Body of pancreas (tissue), 4 donors: Measurements from ENCODE around the gene PIK3R5. TPM values are rescaled to one million over a fixed set of nuclear protein-coding genes. Genes with fewer than 3 reads are reported as not detected.
A peak's percentile ranks its signal among the peaks of the same experiment; 100 is the strongest.

Experiments
- ATAC-seq: fragments of 150-250 bp; one replicate; pipeline ENCODE4 v1.9.1; 2016
- DNase-seq, 4 donors: peaks; one replicate each; pipeline ENCODE4 v3.0.0-alpha.2; 2019
- H3K27ac ChIP-seq, 4 donors: fragments of 200-600 bp; sonication (generic); 1 replicate in 3 of 4; 2 replicates in 1 of 4; pipeline versions ENCODE4 v1.5.1 to v1.6.1; 2016 to 2019; ENCODE audit warnings: mild to moderate bottlenecking in 1 of 4, mixed read lengths in 1 of 4, moderate library complexity in 1 of 4
- H3K27me3 ChIP-seq, 2 donors: fragments of 200-600 bp; sonication (generic); one replicate each; pipeline ENCODE4 v1.6.0; 2016; ENCODE audit warnings: mild to moderate bottlenecking in 1 of 2
- H3K36me3 ChIP-seq, 2 donors: fragments of 200-600 bp; sonication (generic); replicated peaks in 1 of 2; 2 replicates each; pipeline ENCODE4 v1.5.1; 2016; ENCODE audit warnings: low read depth in 2 of 2; ENCODE audit not compliant: insufficient read depth in 1 of 2
- H3K4me1 ChIP-seq: fragments of 200-600 bp; sonication (generic); one replicate; pipeline ENCODE4 v1.6.0; 2016
- H3K4me3 ChIP-seq, 2 donors: fragments of 200-600 bp; sonication (generic); 1 replicate in 1 of 2; 2 replicates in 1 of 2; pipeline ENCODE4 v1.5.1; 2016 to 2019
- H3K9me3 ChIP-seq, 3 donors: fragments of 200-600 bp; sonication (generic); 1 replicate in 2 of 3; 2 replicates in 1 of 3; pipeline ENCODE4 v1.5.1; 2016
- CTCF ChIP-seq, 7 experiments: fragments of 450-650 bp in 4 of 7; fragments of 200-600 bp in 3 of 7; sonication (generic) in 3 of 7; IDR thresholded peaks; one replicate each; pipeline ENCODE4 v1.5.1; 2016 to 2019; ENCODE audit warnings: antibody characterized with exemption in 7 of 7
- POLR2A ChIP-seq, 3 donors: fragments of 450-650 bp; IDR thresholded peaks; one replicate each; pipeline ENCODE4 v1.6.1; 2016; ENCODE audit warnings: antibody characterized with exemption in 3 of 3, mild to moderate bottlenecking in 2 of 3
- WGBS, 2 donors: methylation state at CpG; one replicate each; pipeline ENCODE4 v1.1.5; 2017; 5-methylcytosine and 5-hydroxymethylcytosine counted together
- intact Hi-C: fragments of 100-400 bp; cut with DNase I; formaldehyde crosslinking; loops from one replicate; pipeline ENCODE4 v1.15.1; 2023
- total RNA-seq, 2 donors: library from RNA; depleted of rRNA; stranded (reverse); fragments of >200 nt; gene quantifications; one replicate each; pipeline ENCODE4 v1.1.0, GENCODE V29; 2016

The PIK3R5 gene
- total RNA-seq, 2 donors from 2014 or later = 4.6 to 4.7 TPM

GRCh38 chr17:8846768-8847211, 118.7 kb downstream of the PIK3R5 start:
- ATAC-seq (peak; percentile 68), DNase-seq (peak in 1 of 4 donors; percentile 21)
- intact Hi-C loops = no loop called here
- Histone ChIP-seq H3K27me3 (no peaks in the 10 kb centered on the region), H3K27ac (no peak overlapping the region), H3K4me3 (no peak overlapping the region), H3K36me3 (no peaks in the 10 kb centered on the region), H3K4me1 (no peaks in the 10 kb centered on the region), H3K9me3 (no peaks in the 10 kb centered on the region)
- TF ChIP-seq CTCF (IDR thresholded peaks at IDR 0.05) = no peak
- no peak for TF ChIP-seq POLR2A (IDR thresholded peaks at IDR 0.05)

DNA sequence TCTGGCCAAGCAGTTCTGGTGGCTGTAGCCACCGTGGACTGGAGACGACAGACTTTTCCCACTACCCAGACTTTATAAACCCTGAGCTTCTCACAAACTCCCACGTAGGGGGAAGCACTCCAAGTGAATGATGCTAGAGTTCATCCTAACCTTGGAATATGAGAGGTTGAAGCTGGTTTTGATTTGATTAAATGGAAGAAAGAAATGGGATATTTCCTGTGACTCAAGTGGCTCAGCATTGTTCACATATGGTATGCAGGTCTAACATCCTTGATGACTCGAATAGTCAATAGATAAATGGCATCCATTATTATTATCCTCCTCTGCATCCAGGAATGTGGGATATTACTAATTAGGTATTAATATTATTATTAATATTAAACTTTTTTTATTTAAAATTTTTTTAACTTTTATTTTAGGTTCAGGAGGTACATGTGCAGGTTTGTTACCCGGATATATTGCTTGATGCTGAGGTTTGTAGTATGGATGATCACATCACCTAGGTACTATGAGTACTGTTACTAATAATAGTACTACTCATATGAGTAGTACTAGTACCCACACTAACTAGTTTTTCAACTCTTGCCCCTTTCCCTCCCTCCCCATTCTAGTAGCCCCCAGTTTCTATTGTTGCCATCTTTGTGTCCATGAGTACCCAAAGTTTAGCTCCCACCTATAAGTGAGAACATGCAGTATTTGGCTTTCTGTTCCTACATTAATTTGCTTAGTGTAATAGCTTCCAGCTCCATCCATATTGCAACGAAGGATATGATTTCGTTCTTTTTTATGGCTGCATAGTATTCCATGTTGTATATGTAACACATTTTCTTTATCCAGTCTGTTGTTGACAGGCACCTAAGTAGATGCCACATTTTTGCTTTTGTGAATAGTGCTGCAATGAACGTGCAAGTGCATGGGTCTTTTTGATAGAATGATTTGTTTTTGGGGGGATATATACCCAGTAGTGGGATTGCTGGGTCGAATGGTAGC, 121.0 kb downstream of the PIK3R5 start:
- intact Hi-C loops = no loop called here
- Histone ChIP-seq H3K27ac (no peak overlapping the region), H3K9me3 (no peaks in the 10 kb centered on the region), H3K36me3 (no peaks in the 10 kb centered on the region), H3K4me3 (no peak overlapping the region), H3K27me3 (no peaks in the 10 kb centered on the region), H3K4me1 (no peaks in the 10 kb centered on the region)
- WGBS, 2 donors = 66 to 69% methylated on average over 9 of the region's 9 CpGs
- TF ChIP-seq CTCF (IDR thresholded peaks at IDR 0.05) (no peak), POLR2A (IDR thresholded peaks at IDR 0.05) (no peak)
- no peak for ATAC-seq
- no peak for DNase-seq

- Histone ChIP-seq H3K36me3 (no peaks in the 10 kb centered on the region), H3K27me3 (no peaks in the 10 kb centered on the region), H3K9me3 (no peaks in the 10 kb centered on the region), H3K4me1 (no peaks in the 10 kb centered on the region), H3K4me3 (no peak overlapping the region), H3K27ac (no peak overlapping the region)
- DNase-seq (no peak), ATAC-seq (no peak)
- TF ChIP-seq CTCF (IDR thresholded peaks at IDR 0.05) = no peak
- no peak for TF ChIP-seq POLR2A (IDR thresholded peaks at IDR 0.05)
- intact Hi-C loops = no loop called here
- 41 to 49% methylated on average over 2 of the region's 2 CpGs for WGBS, 2 donors
Observed at GRCh38 chr17:8843344-8843743, 122.2 kb downstream of the PIK3R5 start.

GRCh38 chr17:8841844-8842243, 123.7 kb downstream of the PIK3R5 start:
- Histone ChIP-seq H3K36me3 (no peaks in the 10 kb centered on the region), H3K9me3 (no peaks in the 10 kb centered on the region), H3K27me3 (no peaks in the 10 kb centered on the region), H3K4me1 (peaks cover 6% of the 10 kb centered on the region), H3K27ac (no peak overlapping the region), H3K4me3 (no peak overlapping the region)
- WGBS, 2 donors = 66 to 69% methylated on average over 4 of the region's 4 CpGs
- no peak for DNase-seq
- no peak for TF ChIP-seq POLR2A (IDR thresholded peaks at IDR 0.05)
- TF ChIP-seq CTCF (IDR thresholded peaks at IDR 0.05) = no peak
- ATAC-seq = no peak
- intact Hi-C loops = no loop called here
